ENCODE measurements around the gene GRSF1. TPM values are rescaled to one million over a fixed set of nuclear protein-coding genes. Genes with fewer than 3 reads are reported as not detected.
"Not testable (repeated sequence)": the region's sequence is repeated elsewhere in the genome, so short reads cannot be mapped to it uniquely, and the experiment has no call there.

The GRSF1 gene
- total RNA-seq, 2 experiments from 2014 or later = 118 to 122 TPM

DNA sequence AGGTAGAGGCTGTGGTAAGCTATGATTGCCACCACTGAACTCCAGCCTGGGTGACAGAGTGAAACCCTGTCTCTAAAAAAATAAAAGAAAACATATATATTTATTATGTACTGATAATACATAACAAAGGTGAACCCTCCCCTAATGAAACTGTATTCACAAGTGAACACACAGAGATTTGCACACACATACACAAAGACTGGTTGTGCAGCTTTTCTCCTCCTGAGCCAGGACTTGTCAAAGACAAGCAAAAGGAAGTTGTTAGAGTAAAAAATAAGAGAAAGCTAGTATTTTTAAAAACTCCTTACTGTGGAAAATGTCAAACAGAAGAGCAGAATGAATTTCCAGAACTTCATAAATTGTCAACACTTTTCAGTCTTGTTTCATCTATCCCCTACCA is 1.5 kb upstream of the GRSF1 start:
- no peaks in the 10 kb centered on the region for H3K9me3 Mint-ChIP-seq
- H3K27ac Mint-ChIP-seq = peak overlapping the region; percentile 67
- H3K36me3 Mint-ChIP-seq = peaks cover 19% of the 10 kb centered on the region
- peaks cover 44% of the 10 kb centered on the region for H3K4me1 Mint-ChIP-seq
- no peaks in the 10 kb centered on the region for H3K27me3 Mint-ChIP-seq
- DNase-seq = no peak
- no peak overlapping the region for H3K4me3 Mint-ChIP-seq

DNA sequence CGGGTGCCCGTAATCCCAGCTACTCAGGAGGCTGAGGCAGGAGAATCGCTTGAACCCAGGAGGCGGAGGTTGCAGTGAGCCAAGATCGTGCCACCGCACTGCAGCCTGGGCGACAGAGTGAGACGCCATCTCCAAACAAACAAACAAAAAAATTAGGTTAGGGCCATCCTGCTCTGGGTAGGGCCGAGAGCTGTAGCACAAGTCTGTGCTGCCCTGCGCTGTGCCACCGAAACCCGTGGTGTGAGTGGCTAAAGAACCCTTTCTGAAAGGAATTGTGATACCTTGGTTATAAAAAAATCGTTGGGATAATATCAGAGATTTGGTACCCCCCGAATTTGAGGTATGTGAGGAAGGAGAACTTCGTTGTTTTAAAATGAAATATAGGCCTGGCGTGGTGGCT is 941 bp upstream of the GRSF1 start:
- H3K4me3 Mint-ChIP-seq, H3K9me3 Mint-ChIP-seq, DNase-seq, H3K27me3 Mint-ChIP-seq: not testable (repeated sequence)
- peaks cover 21% of the 10 kb centered on the region for H3K36me3 Mint-ChIP-seq
- H3K27ac Mint-ChIP-seq = peak overlapping the region; percentile 20
- peaks cover 46% of the 10 kb centered on the region for H3K4me1 Mint-ChIP-seq

DNA sequence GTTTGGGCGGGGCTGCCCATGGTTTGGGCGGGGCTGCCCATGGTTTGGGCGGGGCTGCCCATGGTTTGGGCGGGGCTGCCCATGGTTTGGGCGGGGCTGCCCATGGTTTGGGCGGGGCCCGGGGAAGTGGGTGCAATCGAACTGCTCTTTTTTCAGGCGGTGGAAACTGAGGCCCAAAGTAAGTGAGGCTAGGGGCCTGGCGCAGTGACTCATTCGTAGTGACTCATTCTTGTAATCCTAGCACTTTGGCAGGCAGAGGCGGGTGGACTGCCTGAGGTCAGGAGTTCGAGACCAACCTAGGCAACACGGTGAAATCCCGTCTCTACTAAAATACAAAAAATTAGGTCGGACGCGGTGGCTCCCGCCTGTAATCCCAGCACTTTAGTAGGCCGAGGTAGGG is 447 bp upstream of the GRSF1 start:
- H3K9me3 Mint-ChIP-seq, H3K27me3 Mint-ChIP-seq: not testable (repeated sequence)
- H3K4me3 Mint-ChIP-seq = peak overlapping the region; percentile 63
- peaks cover 23% of the 10 kb centered on the region for H3K36me3 Mint-ChIP-seq
- peak overlapping the region; percentile 20 for H3K27ac Mint-ChIP-seq
- peaks cover 46% of the 10 kb centered on the region for H3K4me1 Mint-ChIP-seq
- DNase-seq = peak; percentile 72

DNA sequence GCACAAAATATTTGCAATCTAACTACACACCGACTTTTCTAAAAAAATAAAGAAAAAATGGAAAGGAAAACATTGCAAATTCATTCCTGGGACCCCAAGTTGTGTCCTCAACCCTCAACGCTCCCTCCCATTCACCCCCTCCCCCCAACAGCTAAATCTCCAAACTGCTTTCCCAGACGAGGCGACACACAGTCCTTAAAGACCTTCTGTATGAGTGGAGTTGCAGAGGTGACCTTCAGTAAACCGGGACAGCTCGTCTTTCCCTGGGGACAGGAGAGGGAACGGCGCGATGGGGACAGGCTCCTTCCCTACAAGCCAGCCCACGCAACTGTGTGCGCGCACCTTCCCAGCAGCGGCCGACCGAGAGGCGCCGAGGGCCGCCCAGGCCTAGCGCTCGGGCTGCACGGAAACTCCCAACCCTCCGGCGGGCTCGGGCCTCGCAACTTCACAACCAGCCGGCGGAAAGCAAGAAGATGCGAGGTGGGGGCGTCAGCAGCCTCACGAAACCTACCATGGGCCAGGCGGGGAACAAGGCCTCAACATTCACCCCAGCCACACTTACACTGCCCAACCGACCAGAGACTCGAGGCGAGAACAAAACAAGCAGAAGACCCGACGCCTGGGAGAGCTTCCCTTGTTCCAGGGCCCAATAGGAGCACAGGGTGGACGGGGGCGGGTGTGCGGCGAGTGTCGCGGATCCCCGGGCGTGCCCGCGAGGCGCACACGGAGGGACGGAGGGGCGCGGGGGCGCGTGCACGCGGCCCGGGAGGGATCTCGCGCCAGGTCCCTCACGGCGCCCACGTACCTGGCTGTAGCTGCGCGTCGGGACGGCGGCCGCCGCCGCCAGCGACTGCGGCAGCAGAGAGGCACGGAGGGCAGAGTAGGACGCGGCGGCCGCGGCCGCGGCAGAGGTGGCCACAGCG is 763 bp downstream of the GRSF1 start:
- Mint-ChIP-seq H3K27ac (peak overlapping the region; percentile 98), H3K36me3 (peaks cover 27% of the 10 kb centered on the region), H3K9me3 (no peaks in the 10 kb centered on the region), H3K27me3 (no peaks in the 10 kb centered on the region), H3K4me1 (peaks cover 41% of the 10 kb centered on the region), H3K4me3 (peak overlapping the region; percentile 98)
- peak; percentile 79 for DNase-seq

DNA sequence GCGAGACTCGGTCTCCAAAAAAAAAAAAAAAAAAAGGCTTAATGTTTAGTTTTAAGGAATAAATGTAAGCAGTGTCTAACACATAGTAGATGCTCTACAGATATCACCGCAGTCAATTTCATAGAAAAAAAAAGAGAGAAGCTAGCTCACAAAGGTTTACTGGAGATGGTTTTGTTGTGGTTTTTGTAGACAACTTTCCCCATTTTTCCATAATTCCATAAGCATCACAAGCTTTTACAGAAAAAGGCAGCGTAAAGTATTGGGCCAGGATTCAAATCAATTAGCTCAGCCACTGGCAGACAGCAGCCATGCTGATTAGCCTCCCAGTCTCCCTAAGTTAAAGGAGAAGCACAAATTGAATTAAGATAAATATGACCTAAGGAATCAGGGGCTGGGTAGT is 1.5 kb downstream of the GRSF1 start:
- peak overlapping the region; percentile 98 for H3K4me3 Mint-ChIP-seq
- H3K36me3 Mint-ChIP-seq = peaks cover 28% of the 10 kb centered on the region
- DNase-seq = no peak
- peaks cover 39% of the 10 kb centered on the region for H3K4me1 Mint-ChIP-seq
- H3K27me3 Mint-ChIP-seq = no peaks in the 10 kb centered on the region
- H3K9me3 Mint-ChIP-seq = no peaks in the 10 kb centered on the region
- peak overlapping the region; percentile 98 for H3K27ac Mint-ChIP-seq

DNA sequence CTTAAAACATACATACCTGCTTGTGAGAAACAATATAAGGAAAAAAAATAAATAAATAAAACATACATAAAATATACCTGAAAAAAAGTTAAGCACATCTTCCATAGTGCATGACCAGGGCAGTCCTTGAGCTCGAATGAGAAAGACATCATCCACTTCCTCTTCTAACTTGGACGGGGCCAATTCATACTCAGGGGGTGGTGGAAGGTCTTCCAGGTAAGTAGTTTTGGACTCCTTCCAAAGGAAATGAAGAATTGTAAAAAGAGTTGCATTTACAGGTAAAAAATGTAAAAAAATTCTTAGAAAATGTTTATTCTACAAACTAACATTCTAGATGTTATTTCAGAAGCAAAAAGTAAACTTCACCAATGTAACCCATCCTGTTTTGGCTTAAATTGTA is 3.6 kb downstream of the GRSF1 start:
- no peak for DNase-seq
- Mint-ChIP-seq H3K36me3 (peaks cover 39% of the 10 kb centered on the region), H3K27me3 (no peaks in the 10 kb centered on the region), H3K27ac (no peak overlapping the region), H3K4me1 (peaks cover 23% of the 10 kb centered on the region), H3K4me3 (no peak overlapping the region), H3K9me3 (no peaks in the 10 kb centered on the region)

DNA sequence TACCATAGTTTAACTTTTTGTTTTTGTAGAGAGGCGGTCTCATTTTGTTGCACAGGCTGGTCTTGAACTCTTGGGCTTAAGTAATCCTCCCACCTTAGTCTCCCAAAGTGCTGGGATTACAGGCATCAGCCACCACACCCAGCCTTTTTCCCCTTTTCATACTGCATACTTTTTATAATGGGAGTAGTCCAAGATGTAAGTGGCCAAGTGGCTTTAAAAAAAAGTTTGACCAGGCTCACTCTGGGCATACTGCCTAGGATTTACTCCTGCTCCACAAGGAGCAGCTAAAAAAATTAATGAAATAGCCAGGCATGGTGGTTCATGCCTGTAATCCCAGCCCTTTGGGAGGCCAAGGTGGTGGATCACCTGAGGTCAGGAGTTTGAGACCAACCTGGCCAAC is 6.0 kb downstream of the GRSF1 start:
- DNase-seq = no peak
- H3K9me3 Mint-ChIP-seq = no peaks in the 10 kb centered on the region
- H3K27me3 Mint-ChIP-seq = no peaks in the 10 kb centered on the region
- peaks cover 47% of the 10 kb centered on the region for H3K36me3 Mint-ChIP-seq
- H3K4me3 Mint-ChIP-seq = no peak overlapping the region
- no peak overlapping the region for H3K27ac Mint-ChIP-seq
- peaks cover 21% of the 10 kb centered on the region for H3K4me1 Mint-ChIP-seq

DNA sequence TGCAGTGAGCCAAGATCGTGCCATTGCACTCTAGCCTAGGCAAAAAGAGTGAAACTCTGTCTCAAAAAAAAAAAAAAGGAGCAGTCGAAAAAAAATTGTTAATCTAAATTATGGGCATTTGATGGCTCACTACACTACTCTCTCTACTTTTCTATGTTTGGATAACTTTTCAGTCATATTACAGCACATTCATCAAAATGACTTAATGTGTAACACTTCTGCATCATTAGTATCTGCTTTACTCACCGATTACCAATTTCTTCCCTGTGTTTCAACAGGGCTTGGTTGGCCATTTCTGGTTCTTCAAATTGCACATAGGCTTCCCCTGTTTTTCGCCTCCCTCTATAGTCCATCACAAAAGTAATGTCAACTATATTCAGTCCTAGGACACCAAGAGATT is 8.4 kb downstream of the GRSF1 start:
- Mint-ChIP-seq H3K27me3 (no peaks in the 10 kb centered on the region), H3K36me3 (peaks cover 35% of the 10 kb centered on the region), H3K4me1 (peaks cover 11% of the 10 kb centered on the region), H3K27ac (no peak overlapping the region), H3K4me3 (no peak overlapping the region), H3K9me3 (no peaks in the 10 kb centered on the region)
- DNase-seq = no peak

DNA sequence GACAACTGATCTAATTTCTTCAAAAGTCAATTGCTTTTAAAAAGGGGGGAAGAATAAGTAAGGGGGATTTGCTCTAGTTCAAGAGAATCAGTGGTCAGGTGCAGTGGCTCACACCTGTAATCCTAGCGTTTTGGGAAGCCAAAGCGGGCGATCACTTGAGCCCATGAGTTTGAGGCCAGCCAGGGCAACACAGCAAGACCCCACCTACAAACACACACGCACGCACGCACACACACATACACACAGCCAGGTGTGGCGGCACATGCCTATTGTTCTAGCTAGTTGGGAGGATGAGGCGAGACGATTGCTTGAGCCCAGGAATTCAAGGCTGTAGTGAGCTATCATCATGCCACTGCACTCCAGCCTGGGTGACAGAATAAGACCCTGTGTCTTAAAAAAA is 9.6 kb downstream of the GRSF1 start:
- no peak for DNase-seq
- H3K4me1 Mint-ChIP-seq = peaks cover 9% of the 10 kb centered on the region
- no peak overlapping the region for H3K27ac Mint-ChIP-seq
- peaks cover 39% of the 10 kb centered on the region for H3K36me3 Mint-ChIP-seq
- H3K27me3 Mint-ChIP-seq = no peaks in the 10 kb centered on the region
- H3K4me3 Mint-ChIP-seq = no peak overlapping the region
- H3K9me3 Mint-ChIP-seq = no peaks in the 10 kb centered on the region

DNA sequence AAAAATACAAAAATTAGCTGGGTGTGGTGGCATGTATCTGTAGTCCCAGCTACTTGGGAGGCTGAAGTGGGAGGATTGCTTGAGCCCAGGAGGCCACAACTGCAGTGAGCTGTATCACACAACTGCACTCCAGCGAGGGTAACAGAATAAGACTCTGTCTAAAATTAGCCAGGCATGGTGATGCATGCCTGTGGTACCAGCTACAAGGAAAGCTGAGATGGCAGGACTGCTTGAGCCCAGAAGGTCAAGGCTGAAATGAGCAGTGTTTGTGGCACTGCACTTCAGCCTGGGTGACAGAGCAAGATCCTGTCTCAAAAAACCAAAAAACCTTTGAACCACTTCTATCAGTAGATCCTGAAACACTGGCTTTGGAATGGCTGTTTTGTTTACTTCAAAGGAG is 10.2 kb downstream of the GRSF1 start:
- no peaks in the 10 kb centered on the region for H3K27me3 Mint-ChIP-seq
- DNase-seq = no peak
- H3K4me1 Mint-ChIP-seq = peaks cover 6% of the 10 kb centered on the region
- H3K4me3 Mint-ChIP-seq = no peak overlapping the region
- peaks cover 35% of the 10 kb centered on the region for H3K36me3 Mint-ChIP-seq
- H3K9me3 Mint-ChIP-seq = no peaks in the 10 kb centered on the region
- H3K27ac Mint-ChIP-seq = no peak overlapping the region

DNA sequence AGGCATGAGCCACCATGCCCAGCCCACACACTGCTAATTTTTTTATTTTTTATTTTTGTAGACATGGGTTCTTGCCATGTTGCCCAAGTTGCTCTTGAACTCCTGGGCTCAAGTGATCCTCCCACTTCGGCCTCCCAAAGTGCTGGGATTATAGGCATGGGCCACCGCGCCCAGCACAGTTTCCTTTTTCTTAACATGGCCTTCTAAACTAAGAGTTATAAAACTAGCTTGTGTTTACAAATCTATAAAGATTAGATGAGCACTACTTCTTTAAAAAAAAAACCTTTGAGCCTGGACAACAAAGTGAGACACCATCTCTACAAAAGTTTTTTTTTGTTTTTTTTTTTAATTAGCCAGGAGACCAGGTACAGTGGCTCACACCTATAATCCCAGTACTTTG is 10.7 kb downstream of the GRSF1 start:
- no peak for DNase-seq
- Mint-ChIP-seq H3K27ac (no peak overlapping the region), H3K9me3 (no peaks in the 10 kb centered on the region)

DNA sequence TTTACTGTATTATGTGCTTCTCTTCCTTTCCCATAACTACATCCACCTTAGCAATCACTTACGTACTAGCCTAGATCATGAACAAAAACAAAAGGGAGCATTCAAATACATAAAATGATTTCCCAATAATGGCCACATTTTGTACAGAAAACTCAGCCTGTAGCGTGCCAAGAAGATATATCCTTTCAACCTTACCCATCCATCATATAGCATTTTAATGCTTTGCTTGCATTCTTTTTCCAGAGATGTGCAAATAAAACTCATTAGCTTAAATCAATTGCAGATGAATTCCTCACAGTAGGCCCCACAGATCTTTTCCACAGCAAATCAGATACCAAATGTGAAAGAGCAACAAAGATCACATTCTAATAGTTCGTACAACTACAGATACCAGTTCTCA is 20.8 kb downstream of the GRSF1 start:
- Mint-ChIP-seq H3K27ac (no peak overlapping the region), H3K36me3 (peaks cover 36% of the 10 kb centered on the region), H3K4me1 (peaks cover 19% of the 10 kb centered on the region), H3K27me3 (no peaks in the 10 kb centered on the region), H3K9me3 (no peaks in the 10 kb centered on the region), H3K4me3 (no peak overlapping the region)
- no peak for DNase-seq

More for the DNA sequence above, 10.7 kb downstream of the GRSF1 start:
- peaks cover 3% of the 10 kb centered on the region for H3K4me1 Mint-ChIP-seq
- peaks cover 37% of the 10 kb centered on the region for H3K36me3 Mint-ChIP-seq
- no peaks in the 10 kb centered on the region for H3K27me3 Mint-ChIP-seq
- no peak overlapping the region for H3K4me3 Mint-ChIP-seq

DNA sequence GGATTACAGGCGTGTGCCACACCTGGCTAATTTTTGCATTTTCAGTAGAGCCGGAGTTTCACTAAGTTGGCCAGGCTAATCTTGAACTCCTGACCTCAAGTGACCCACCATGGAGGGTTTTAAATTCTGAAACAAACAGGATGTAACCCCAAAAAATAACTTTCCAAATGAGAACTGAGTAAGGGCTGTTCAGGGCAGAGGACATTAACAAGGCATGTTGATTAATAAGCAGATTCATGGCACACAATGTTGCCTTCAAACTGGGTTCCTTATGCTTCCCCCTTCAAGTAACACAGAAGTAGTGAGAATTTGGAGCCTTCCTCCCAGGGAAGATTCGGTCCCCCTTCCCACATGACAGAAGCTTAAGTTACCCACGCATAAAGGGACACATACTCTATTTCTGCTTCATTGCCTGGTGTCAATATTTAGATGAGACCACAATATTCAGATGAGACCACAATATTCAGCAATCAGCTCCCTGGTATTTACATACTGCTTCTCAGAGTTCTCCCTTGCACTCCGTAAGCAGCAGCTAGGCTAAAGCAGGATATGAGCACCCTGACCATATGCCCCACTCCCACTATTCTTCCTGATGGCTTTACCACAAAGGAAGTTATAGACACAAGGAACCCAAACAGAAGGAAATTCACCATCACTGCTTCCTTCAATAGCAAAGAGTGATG is 21.4 kb downstream of the GRSF1 start:
- no peak for DNase-seq
- Mint-ChIP-seq H3K27ac (peak overlapping the region; percentile 29), H3K4me1 (peaks cover 19% of the 10 kb centered on the region), H3K9me3 (no peaks in the 10 kb centered on the region), H3K4me3 (no peak overlapping the region), H3K36me3 (peaks cover 36% of the 10 kb centered on the region), H3K27me3 (no peaks in the 10 kb centered on the region)

DNA sequence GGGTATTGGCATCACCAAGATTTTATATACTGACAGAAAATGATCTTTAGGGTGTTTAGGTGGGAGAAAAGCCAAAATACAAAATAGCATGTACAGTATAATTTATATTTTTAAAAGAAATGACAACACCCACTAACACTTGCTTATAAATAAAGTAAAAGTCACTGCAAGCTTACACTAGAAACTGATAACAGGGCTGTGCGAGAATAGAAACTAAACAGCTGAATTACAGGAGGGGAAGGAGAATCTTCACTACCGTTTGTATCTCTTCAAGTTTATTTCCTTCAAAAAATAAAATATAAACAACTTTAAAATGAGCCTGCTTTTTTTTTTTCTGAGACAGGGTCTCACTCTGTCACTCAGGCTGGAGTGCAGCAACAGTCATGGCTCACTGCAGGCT is 22.8 kb downstream of the GRSF1 start:
- Mint-ChIP-seq H3K36me3 (peaks cover 31% of the 10 kb centered on the region), H3K27ac (peak overlapping the region; percentile 6), H3K27me3 (no peaks in the 10 kb centered on the region), H3K4me1 (peaks cover 19% of the 10 kb centered on the region), H3K4me3 (no peak overlapping the region), H3K9me3 (peaks cover 3% of the 10 kb centered on the region)
- DNase-seq = no peak

DNA sequence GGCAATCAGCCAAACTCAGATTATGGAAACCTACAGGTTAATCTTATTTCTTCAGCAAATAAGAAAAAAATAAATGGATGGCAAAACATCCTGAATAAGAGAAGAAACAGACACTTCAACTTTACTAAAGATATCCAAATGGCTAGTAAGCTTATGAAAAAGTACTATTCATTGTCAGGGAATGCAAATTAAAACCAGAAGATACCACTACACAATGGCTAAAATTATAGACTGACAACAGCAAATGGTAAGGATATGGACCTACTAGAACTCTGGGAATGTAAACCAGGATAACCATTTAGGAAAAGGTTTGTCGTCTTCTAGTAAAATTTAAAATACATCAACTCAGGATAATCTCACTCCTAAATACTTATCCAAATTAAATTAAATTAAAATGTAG is 24.3 kb downstream of the GRSF1 start:
- H3K4me1 Mint-ChIP-seq = peaks cover 19% of the 10 kb centered on the region
- H3K27ac Mint-ChIP-seq = no peak overlapping the region

More for the DNA sequence above, 24.3 kb downstream of the GRSF1 start:
- Mint-ChIP-seq H3K27me3 (no peaks in the 10 kb centered on the region), H3K36me3 (peaks cover 31% of the 10 kb centered on the region), H3K9me3 (peaks cover 3% of the 10 kb centered on the region), H3K4me3 (no peak overlapping the region)
- DNase-seq = no peak
